Stimulated activated CD8-positive, alpha-beta memory T cell treated with anti-CD3 and anti-CD28 coated beads, Interleukin-12 subunit alpha, Interleukin-12 subunit beta, amount 100 ng/mL, for 24 hours (primary cell): ENCODE results near the gene DNMT3A.

ENCODE experiments used
- DNase-seq: peaks from one replicate; pipeline ENCODE4 v3.0.0-alpha.2; 2020; ENCODE audit errors: extremely low read depth

Gene DNMT3A

DNA sequence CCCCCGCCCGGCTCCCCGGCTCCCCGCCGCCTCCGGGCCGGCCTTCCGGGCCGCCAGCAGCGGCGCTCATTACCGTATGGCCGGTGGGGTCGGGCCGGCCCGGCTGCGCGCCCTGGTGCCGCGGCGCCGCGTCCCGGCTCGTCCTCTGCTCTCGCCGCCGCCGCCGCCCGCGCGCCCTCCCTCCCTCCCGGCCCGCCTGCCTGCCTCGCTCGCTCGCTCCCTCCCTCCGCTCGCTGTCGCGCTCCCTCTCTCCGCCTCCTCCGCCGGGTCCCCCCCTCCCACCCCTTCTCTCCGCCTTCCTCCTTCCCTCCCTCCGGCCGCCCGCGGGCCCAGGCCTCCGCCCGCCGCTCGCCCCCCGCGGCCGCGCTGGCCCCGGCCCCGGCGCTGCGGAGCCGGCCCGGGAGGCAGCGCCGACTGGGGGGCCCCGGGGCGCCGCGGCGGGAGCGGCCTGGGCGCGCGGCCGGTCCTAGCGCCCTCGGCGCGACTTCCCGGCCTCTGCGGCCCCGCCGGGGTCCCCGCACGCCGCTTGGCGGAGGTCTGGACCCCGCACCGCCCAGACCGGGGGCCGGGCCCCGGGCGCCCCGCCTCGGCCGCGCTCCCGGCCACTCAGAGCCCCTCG is at the start of gene DNMT3A:
Gene DNMT3A, minus strand, starts transcription at position 173 of the 619 bp plus-strand sequence. CDS start 27,941 bp downstream, outside the sequence.
- no peak for DNase-seq

DNA sequence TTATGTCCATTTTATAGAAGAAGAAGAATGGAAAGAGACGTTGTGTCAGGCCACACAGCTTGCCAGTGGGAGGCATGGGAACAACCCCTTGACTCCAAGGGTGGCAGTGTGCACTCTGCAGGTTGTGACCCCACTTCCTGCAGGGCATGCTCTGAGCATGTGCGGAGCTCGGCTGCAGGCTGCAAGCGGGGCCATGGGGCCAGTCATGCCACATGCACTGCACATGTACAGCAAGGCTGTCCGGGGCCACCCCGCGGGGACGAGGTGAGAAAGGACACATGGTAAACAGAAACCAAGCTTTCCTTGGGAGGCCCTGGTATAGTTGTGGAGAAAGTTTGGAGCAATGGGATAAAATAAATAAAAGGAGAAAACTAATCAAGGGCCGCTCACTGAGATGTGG is 47.4 kb upstream of the DNMT3A start:
- no peak for DNase-seq

DNA sequence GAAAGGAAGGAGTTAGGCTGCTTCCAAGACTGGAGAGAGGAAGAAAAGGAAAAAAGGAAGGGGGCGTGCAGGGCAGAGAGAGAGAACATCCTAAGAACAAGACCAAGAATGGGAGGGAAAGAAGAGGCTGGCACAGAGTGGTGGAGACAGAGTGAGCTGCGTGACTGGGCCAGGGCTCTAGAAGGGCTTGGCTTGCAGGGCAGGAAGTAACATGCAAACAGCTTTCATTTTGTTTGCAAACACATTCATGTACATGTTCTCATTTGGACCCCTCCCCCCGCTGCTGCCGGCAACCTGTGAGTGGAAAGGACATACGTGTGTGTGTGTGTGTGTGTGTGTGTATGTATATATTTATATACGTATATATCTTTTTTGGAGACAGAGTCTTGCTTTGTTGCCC is 46.8 kb upstream of the DNMT3A start:
- DNase-seq = no peak

DNA sequence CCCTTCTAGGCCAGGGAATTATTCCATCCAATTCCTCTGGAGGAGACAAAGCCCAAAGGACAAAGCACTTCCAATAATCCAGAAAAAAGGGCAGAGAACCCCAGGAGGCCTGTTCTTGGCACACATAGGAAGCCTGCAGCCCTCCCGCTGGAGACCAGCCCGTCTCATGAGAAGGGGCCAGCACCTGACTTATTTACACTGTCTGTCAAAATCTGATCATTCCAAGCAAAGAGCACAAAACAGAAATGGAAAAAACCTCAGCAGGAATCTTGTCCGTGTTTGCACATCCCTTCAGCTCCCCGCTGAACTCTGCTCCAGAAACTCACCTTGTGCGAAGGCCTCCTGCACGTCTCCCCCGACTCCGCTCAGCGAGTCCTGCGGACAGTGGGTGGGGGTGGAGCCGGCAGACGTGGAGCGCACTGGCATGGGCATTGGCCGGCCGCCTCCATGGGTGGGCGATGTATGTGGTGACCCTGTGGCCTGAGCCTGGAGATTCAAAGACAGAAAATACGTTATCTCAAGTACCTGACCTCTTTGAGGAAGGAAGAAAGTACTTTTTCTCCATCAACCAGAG is 46.2 kb upstream of the DNMT3A start:
- DNase-seq = no peak

DNA sequence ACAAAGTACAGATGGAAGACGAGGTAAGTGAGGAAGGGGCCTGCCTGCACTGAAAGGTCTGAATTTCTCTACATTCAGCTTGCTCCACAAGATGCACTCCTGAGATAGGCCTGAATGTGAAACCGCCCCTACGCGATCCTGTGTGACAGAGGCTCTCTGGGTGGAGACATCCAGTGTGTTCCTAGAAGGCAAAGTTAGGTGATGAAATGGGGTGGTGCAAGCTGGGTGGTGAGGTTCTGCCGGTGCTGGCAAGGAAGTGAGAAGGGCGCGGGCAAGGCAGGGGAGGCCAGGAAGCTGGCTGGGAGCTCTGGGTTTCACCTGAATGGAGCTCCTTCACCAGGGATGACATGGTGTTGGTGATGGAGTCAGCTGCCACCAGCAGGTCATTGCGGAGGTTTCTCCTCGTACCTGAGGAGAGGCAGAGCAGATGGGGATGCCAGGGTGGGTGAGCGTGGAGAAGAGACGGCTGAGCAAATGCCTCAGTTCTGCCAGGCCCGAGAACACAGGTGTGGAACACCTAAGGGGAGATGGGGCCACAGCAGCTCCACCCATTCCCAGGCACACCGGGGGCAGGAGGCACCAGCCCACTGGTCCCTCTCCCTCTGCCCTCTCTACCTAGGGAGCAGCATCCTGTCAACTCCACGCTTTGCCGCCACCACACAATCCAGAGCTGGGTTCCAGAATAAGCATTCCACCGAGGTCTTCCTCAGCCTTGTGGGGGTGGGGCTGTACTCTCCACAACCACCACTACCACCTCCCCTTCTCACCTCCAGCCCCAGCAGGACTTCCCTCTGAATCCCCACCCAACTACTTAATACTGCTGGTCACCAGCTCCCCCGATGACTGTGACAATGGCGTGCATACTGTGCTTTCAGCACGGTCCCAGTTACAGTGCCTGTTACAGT is 45.5 kb upstream of the DNMT3A start:
- DNase-seq = no peak

DNA sequence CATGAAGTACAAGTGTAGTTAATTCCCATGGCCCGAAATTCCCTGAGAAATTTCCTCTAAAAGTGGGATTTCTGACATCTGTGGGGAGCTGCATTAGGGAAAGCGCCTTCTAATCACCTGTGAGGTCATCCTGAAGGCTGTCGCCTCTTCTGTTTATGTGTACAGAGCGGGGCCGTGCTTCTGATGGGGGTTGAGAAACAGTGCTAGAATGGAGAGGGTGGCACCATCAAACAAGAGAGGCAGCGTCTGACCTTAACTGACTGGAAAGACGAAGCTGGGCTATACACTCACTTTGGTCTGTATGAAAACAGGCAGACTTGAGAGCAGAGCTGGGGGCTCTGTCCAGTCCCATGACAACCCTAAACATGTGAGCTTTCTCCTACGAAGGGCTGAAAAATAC is 44.2 kb upstream of the DNMT3A start:
- no peak for DNase-seq

DNA sequence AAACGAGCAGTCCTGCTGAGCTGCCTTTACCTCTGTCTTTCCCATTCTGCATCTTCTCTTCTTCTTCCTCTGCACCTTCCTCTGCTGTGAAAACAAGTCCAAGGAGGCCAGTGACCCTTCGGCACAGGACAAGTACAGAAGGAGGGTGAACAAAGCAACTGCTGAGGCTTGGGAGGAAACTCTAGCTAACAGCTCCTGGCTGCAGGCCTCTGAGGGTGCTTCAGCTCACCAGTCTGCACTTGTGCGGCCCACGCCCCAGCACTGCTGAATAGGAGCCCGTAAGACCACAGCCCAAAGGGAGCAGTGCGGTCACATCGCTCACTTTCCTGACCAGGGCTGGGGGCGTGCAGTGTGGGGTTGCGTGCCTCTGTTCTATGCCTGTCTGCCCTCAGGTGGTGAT is 42.1 kb upstream of the DNMT3A start:
- DNase-seq = no peak

DNA sequence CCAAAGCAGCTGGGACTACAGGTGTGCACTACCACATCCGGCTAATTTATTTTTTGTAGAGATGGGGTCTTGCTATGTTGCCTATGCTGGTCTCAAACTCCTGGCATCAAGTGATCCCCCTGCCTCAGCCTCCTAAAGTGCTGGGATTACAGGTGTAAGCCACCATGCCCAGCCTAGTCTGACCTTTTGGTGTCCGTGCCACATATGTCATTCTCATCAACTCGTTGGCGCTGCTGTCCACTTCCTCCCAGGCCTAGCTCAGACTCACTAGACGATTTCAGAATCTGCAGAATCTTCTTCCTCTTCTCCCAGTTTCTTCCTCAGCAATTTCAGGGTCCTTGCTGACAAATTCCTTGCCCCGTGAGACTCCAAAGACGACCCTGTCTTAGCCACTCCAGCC is 39.8 kb upstream of the DNMT3A start:
- DNase-seq = no peak

DNA sequence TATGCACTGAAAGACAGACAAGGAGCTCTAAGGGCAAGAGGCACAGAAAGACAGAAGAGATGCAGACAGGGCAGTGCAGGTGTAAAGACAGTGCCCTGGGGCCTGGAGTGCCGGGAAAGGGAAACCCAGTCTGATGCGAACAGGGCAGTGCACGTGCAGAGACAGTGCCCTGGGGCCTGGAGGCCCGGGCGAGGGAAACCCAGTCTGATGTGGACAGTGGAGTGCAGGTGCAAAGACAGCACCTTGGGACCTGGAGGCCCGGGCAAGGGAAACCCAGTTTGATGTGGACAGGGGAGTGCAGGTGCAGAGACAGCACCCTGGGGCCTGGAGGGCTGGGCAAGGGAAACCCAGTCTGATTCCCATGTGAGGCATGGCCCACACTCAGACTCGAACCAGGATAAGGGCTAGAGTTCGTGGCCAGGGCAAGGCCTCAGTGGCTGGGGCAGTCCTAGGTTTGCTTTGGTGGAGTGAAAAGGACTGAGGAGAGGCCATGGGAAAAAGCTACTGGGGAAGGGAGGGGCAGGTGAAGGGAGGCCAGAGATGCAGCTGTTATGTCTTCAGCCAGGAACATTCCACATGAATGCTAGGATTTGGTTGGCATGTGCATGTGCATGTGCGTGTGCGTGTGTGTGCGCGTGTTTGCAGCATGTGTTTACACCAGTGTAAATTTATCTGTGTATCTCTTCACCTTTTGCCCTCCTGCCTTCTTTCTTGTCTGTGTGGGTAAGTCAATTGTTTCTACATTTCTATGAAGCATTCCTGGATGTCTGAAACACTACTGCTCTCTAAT is 39.1 kb upstream of the DNMT3A start:
- DNase-seq = no peak

DNA sequence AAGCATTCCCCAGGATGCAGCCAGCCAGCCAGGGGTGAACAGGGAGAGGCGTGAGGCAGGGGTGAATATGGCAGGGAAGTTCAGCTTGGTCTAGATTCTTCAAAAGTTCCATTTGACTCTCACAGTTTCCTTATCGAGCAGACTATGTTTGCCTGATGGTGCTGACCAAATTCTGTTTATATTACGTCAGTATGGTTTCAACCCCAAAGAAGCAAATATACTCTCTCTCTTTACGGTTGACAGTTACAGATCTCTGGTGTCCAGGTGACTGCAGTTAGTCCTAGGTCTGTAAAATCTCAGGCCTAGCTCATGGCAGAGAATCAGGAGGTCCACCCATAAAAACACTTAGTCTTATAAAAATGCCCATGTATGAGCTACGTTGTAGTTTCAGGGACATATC is 38.3 kb upstream of the DNMT3A start:
- DNase-seq = no peak

DNA sequence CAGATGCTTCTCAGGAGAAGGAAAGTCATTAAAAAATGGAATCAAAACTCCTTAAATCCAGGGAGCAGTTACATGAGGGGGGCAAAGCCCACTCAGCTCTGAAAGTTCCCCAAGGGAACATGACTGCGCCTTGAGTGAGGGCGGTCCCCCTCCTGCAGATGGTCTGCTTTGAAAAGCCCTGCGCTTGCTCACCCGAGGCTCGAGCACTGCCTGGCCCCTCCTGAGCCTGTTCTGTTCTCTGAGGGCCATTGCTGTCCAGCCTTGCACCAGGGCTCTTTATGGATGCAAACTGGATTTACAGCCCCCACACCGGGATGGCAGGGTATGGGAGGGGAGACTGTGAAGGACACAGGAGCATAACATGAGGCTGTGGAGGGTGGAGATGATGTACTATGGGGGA is 37.8 kb upstream of the DNMT3A start:
- DNase-seq = no peak

DNA sequence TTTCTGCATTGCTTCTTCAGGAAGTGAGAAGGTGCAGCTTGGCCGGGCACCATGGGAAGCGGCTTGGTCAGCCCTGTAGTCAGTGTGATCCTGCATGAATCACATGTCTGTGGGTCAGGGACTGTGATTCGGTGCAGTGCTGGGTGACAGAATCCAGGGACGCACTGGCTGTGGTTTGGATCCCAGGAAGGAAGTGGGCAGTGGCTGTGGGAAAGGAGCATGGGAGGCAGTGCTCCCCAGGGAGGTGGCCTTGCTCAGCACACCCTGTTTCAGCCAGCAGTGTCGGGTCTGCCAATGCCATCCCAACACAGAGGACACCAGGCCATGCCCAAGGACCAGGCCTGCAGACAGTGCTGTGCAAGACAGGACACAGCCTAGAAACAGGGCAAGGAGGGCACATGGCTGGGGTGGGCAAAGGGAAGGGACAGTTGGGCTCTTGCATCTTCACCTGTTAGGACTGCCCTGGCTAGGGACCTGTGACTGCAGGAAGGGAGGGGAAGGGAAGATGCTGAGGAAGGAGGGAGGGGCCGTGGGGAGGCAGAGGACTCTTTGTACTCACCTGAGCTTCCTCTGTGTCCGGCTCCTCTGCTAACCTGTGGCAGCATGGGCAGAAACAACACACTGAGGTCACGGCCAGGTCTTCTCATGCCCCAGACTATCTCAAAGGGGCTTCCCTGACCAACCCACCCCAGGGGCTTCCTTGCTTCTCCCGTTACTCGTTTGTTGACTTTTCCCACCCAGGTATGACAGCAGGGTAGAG is 37.2 kb upstream of the DNMT3A start:
- DNase-seq = no peak

DNA sequence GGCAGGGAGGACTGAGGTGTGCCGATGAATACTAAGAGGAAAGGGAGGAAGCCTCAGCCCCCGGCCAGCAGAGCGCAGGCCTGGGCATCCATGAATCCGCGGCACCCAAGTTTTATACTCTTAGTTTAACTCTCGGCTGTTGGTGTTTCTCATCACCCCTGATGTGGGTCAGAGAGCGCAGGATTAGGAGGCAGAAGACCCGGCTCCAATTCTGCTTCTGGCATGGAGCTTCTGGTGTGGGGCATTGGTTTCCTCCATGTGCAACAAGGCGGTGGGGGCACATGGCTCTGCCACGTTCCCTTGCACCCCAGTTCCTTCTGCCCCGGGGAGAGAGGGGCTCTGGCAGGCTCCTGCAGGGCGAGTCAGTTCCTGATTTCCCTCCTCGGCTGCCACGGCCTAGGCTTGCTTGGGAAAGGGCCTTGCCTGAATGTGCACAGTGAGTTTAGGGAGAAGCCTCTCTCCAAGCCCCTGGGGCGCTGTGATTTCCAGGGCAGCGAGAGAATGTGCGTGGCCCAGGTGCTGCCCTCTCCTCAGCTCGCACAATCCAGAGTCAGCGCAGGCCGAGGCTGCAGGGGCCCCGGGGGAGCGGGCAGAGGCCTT is 36.2 kb upstream of the DNMT3A start:
- DNase-seq = no peak

DNA sequence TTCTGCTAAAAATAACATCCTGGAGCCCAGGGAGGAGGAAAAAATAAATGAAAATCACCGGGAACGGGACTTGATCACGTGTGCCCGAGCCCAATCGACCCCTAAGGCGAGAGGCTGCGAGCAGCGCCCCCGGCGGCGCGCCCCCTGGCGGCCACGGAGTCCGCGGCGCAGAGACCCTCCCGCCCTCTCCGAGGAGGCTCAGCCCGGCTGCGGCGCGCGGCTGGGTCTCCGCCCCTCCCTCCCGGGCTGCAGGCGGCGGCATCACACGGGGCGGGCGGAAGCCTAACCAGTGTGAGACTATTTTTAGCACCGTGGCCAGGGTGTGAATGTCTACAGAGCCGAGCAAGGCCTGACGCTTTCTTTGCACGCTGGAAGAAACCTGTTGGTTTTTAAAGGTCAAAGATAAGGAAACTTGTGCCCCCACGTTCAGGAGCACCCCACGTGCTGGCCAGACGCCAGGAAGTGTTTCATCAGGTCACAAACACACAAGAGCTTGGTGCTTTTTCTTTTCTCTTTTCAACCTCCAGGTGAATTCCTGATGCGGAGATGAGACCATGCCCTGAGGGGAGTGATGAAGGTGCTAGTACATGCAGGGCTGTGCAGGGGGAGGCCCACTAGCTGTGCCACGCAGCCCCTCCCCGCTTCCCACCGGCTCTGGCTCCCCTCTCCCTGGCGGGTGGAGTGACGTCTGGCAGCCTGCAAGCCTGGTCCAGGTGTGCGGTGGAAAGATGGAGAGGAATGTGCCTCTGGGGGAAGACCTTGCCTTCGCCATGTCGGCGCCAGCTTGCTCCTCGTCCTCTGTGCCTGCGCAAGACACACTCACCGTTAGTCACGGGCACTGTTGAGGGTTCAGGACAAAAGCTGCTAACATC is 35.3 kb upstream of the DNMT3A start:
- DNase-seq = peak; percentile 86

DNA sequence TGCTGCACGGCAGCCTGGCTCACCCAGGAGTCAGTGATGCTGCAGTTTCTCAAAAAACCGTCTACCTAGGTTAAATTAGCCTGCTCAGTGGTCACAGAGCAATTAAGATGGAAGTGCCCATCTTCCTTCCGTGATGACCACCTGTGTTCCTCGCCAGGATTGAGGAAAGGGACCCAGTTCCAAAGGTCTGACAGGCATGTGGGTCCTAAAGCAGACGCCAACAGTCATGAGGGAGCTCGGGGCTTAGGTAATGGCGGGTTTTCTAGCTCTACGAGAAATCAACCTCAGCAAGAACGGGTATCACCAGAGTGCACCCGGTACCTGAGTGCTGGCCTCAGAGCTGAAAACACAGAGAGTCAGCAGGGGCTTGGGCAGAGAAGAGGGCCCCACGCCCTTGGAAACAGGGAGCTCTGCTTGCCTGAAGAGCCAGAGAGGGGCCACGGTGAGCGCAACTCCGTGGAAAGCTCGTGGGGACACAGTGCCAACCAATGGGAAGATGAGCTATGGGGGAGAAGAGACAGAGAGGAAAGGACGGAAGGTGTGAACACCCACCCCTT is 34.3 kb upstream of the DNMT3A start:
- no peak for DNase-seq

DNA sequence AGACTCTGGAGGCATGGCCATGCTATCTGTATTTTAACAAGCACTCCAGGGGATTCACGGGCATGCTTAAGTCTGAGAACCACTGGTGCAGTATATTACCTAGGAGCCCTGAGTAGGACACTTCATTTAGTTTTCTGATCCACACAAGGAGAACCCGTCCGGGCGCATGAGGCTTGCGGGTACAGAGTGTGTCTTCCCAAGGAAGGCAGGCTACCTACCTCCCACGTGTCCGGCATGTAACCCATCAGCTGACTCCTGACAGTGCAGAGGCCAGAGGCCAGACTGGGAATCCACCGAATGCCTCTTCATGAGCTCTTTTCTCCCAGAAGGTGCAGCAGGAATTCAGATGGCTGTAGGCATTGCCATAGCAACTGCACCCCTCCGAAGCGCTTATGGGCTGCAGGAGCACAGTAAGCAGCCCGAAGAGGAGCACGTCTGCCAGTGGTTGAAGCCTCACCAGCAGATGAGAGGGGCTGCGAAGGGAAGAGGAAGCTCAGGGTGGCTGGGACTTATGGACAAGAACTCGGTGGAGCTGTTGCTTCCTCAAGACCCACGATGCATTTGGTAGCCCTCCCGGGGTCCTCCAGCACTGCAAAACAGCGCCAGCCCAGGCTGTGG is 33.8 kb upstream of the DNMT3A start:
- no peak for DNase-seq

DNA sequence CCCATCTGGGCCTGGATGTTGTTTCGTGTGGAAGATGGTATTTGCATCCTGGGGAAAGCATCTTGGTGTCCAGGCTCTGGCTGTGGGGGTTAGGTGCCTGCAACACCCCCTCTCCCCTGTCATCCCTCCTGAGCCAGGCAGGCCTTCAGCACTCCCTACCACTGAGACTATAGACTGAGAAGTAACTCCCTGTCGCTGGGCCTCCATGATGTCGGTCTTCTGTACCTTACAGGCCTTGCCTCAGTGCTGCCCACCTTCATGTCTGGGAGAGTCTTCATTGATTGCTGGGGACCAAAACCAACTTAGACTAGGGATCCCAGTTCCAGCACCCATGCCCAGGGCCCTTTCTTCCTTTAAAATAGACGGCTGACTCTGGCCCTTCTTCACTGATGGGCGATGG is 33.1 kb upstream of the DNMT3A start:
- DNase-seq = no peak

DNA sequence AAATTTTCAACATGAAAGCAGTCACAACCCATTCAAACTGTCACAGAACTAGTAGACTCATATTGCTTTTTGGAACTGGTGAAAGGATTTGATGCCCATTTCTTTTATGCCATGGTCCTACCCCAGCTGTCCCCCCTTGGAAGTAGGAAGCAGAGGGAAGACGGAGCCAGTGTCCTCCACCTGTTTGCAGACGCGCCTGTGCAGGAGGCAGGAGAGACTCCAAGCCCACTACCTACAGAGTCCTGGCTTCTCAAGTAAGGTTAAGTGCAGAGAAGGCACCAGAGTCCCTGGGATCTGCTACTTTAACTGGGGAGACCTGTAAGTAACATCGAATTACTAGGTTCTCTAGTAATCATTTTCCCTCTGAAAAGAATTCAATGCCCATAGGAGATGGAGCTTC is 32.7 kb upstream of the DNMT3A start:
- no peak for DNase-seq

DNA sequence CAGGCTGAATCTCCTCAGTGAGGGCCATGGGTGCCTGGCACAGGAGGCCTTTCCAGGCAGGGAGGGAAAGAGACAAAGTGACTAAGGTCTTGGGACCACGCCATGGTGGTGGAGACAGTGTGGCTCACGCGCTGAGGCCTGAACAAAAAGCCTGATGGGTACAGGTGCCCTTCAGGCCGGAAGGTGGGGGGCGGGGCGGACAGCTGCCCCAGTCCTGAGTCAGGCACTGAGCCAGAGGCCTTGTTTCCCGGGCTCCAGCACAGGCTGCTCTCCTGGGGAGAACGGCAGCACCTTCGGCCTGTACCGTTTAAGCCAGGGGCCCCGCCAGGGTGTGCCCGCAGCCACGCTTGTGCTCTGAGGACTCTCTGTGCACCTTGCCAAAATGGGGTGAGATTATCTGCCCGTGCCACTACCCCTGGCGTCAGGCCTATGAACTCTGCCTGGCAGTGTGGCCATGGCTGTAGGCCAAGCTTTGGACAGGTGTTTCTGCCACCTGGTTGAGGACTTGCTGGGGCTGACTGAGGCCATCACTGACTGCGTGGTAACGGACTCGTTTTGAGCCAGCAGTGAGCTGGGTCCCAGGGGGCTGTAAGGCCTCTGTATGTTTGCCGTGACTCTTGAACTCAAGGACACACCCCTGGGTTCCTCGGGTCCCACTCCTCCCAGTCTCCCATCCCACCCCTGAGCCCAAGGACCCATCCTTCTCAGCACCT is 31.7 kb upstream of the DNMT3A start:
- DNase-seq = no peak
